Trophoblast cell (in vitro differentiated cells and primary cell): ENCODE data around the gene FN3K.

Experiments used
- DNase-seq, 2 donors: peaks; one replicate each; pipeline ENCODE4 v3.0.0-alpha.2; 2016
- H2AFZ ChIP-seq: 2 replicates; pipeline ENCODE4 v1.6.1; 2013; ENCODE audit warnings: low read length, moderate library complexity, mild to moderate bottlenecking; ENCODE audit not compliant: insufficient read depth, poor library complexity
- H2AK5ac ChIP-seq: 2 replicates; pipeline ENCODE4 v1.6.1; 2013; ENCODE audit warnings: mild to moderate bottlenecking, low read length
- H2BK120ac ChIP-seq: 2 replicates; pipeline ENCODE4 v1.6.1; 2013; ENCODE audit warnings: low read length, mild to moderate bottlenecking, moderate library complexity; ENCODE audit not compliant: insufficient read depth, poor library complexity
- H2BK12ac ChIP-seq: 2 replicates; pipeline ENCODE4 v1.6.1; 2013; ENCODE audit warnings: mild to moderate bottlenecking, low read length, moderate library complexity
- H2BK5ac ChIP-seq: 2 replicates; pipeline ENCODE4 v1.6.1; 2013; ENCODE audit warnings: low read length, low read depth, moderate library complexity, mild to moderate bottlenecking; ENCODE audit not compliant: poor library complexity
- H3K14ac ChIP-seq: 2 replicates; pipeline ENCODE4 v1.6.1; 2013; ENCODE audit warnings: mild to moderate bottlenecking, low read length
- H3K18ac ChIP-seq: 2 replicates; pipeline ENCODE4 v1.6.1; 2013; ENCODE audit warnings: mild to moderate bottlenecking, low read length
- H3K23ac ChIP-seq: 2 replicates; pipeline ENCODE4 v1.6.1; 2013; ENCODE audit warnings: low read length
- H3K27ac ChIP-seq: 2 replicates; pipeline ENCODE4 v1.5.1; 2013; ENCODE audit warnings: low read depth, mild to moderate bottlenecking, inconsistent platforms, low read length, moderate library complexity
- H3K27me3 ChIP-seq: 2 replicates; pipeline ENCODE4 v1.6.1; 2013; ENCODE audit warnings: inconsistent platforms, mild to moderate bottlenecking, low read length, moderate library complexity; ENCODE audit not compliant: insufficient read depth
- H3K36me3 ChIP-seq, 2 experiments: 1 replicate in 1 of 2; 2 replicates in 1 of 2; pipeline ENCODE4 v1.6.1; 2013; ENCODE audit warnings: low read length in 2 of 2, mild to moderate bottlenecking in 2 of 2, moderate library complexity in 1 of 2; ENCODE audit not compliant: insufficient read depth in 2 of 2, control insufficient read depth in 1 of 2
- H3K4ac ChIP-seq: 2 replicates; pipeline ENCODE4 v1.6.1; 2013; ENCODE audit warnings: low read depth, mild to moderate bottlenecking, low read length, moderate library complexity
- H3K4me1 ChIP-seq, 2 experiments: 1 replicate in 1 of 2; 2 replicates in 1 of 2; pipeline ENCODE4 v1.6.1; 2013; ENCODE audit warnings: low read length in 2 of 2, mild to moderate bottlenecking in 2 of 2, moderate library complexity in 1 of 2; ENCODE audit not compliant: insufficient read depth in 2 of 2, control insufficient read depth in 1 of 2
- H3K4me2 ChIP-seq: 2 replicates; pipeline ENCODE4 v1.6.1; 2013; ENCODE audit warnings: inconsistent platforms, mild to moderate bottlenecking, low read length, moderate library complexity
- H3K4me3 ChIP-seq: 2 replicates; pipeline ENCODE4 v1.5.1; 2013; ENCODE audit warnings: mild to moderate bottlenecking, low read depth, low read length, inconsistent platforms
- H3K79me1 ChIP-seq: one replicate; pipeline ENCODE4 v1.6.1; 2013; ENCODE audit warnings: low read length
- H3K79me2 ChIP-seq: 2 replicates; pipeline ENCODE4 v1.6.1; 2013; ENCODE audit warnings: low read length, mild to moderate bottlenecking; ENCODE audit not compliant: control insufficient read depth, insufficient read depth, poor library complexity
- H3K9ac ChIP-seq: 2 replicates; pipeline ENCODE4 v1.6.1; 2013; ENCODE audit warnings: mild to moderate bottlenecking, low read length
- H3K9me3 ChIP-seq: 2 replicates; pipeline ENCODE4 v1.6.1; 2013; ENCODE audit warnings: low read depth, mild to moderate bottlenecking, control low read depth, inconsistent platforms, low read length; ENCODE audit not compliant: insufficient read depth
- H4K12ac ChIP-seq: 2 replicates; pipeline ENCODE4 v1.6.1; 2013; ENCODE audit warnings: low read depth, mild to moderate bottlenecking, low read length, moderate library complexity
- H4K8ac ChIP-seq: 2 replicates; pipeline ENCODE4 v1.6.1; 2013; ENCODE audit warnings: low read depth, mild to moderate bottlenecking, low read length, moderate library complexity
- H4K91ac ChIP-seq: one replicate; pipeline ENCODE4 v1.6.1; 2013; ENCODE audit warnings: low read depth, mild to moderate bottlenecking, low read length, moderate library complexity
- WGBS: extraction: QIAGEN DNeasy Blood & Tissue Kit; methylation state at CpG from one replicate; pipeline ENCODE4 v1.1.7; 2013; ENCODE audit warnings: missing lambda C conversion rate; ENCODE audit not compliant: insufficient read length, insufficient coverage; ENCODE audit errors: extremely low coverage; 5-methylcytosine and 5-hydroxymethylcytosine counted together

FN3K gene

GRCh38 chr17:82705756-82706155 lies 29.7 kb upstream of the FN3K start:
- no peak overlapping the region for H2AK5ac ChIP-seq
- no peak overlapping the region for H3K4me2 ChIP-seq
- H3K18ac ChIP-seq: no peak overlapping the region
- H3K4ac ChIP-seq: no peak overlapping the region
- H2BK120ac ChIP-seq: no peak overlapping the region
- no peaks in the 10 kb centered on the region for H3K27me3 ChIP-seq
- H3K9me3 ChIP-seq: peaks cover 4% of the 10 kb centered on the region
- H4K8ac ChIP-seq: no peak overlapping the region
- H4K91ac ChIP-seq: no peak overlapping the region
- no peak overlapping the region for H2BK12ac ChIP-seq
- DNase-seq: no peak
- no peaks in the 10 kb centered on the region for H3K4me1 ChIP-seq
- no peak overlapping the region for H3K14ac ChIP-seq
- no peaks in the 10 kb centered on the region for H3K36me3 ChIP-seq
- H3K4me3 ChIP-seq: no peak overlapping the region
- no peak overlapping the region for H3K23ac ChIP-seq
- no peak overlapping the region for H2AFZ ChIP-seq
- H3K79me2 ChIP-seq: no peaks in the 10 kb centered on the region
- no peak overlapping the region for H3K27ac ChIP-seq
- no peak overlapping the region for H3K9ac ChIP-seq
- H4K12ac ChIP-seq: no peak overlapping the region
- no CpG with 5 or more reads among the region's 18 CpGs for WGBS
- no peak overlapping the region for H2BK5ac ChIP-seq
- H3K79me1 ChIP-seq: no peaks in the 10 kb centered on the region

GRCh38 chr17:82709024-82709675 lies 26.3 kb upstream of the FN3K start:
- H3K9me3 ChIP-seq: peaks cover 6% of the 10 kb centered on the region
- WGBS: no CpG with 5 or more reads among the region's 9 CpGs

DNA sequence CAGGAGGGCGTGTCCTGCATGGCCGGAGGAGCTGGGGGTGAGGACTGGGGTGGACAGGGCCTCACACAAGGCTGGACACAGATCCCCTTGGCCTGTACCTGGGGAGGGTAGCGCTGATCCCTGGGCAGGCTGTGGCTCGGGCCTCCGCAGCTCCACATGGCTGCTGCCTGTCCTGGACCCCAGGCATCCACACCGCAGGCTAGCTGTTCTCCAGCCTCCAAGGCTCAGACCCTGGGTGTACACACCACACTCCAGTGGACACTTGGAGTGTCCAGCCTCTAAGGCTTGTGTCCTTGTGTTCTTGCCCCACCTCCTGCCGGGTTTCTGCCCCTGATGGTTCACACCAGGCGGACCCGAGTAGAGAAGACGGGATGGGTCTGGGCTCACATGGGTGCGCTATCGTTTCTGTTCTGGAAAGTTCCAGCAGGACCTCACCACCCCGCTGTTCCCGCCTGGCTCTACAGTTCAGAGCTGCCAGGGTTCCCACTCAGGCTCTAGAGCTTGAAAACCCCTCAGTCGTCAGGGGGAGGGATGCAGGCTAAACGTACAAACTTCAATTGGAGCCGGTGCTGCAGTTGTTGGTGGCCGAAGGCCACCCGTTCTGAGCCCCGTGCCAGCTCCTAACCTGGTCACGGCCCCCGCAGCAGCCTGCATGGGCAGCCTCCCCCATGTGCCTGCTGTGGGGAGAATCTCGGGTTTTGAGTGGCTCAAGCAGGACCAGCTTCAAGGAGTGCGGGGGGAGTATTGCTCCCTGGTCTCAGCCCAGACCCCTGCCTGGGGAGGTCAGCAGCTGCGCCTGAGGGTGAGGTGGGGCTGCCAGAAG lies 25.5 kb upstream of the FN3K start:
- Histone ChIP-seq H2AFZ (no peak overlapping the region), H2BK120ac (no peak overlapping the region), H2AK5ac (no peak overlapping the region), H3K4ac (no peak overlapping the region), H3K4me1 (no peaks in the 10 kb centered on the region), H3K4me2 (no peak overlapping the region), H3K79me2 (no peaks in the 10 kb centered on the region), H3K9ac (no peak overlapping the region), H4K8ac (no peak overlapping the region), H4K91ac (no peak overlapping the region), H2BK5ac (no peak overlapping the region), H4K12ac (no peak overlapping the region), H3K18ac (no peak overlapping the region), H3K9me3 (peaks cover 6% of the 10 kb centered on the region), H3K79me1 (no peaks in the 10 kb centered on the region), H2BK12ac (no peak overlapping the region), H3K14ac (no peak overlapping the region), H3K4me3 (no peak overlapping the region), H3K36me3 (no peaks in the 10 kb centered on the region), H3K27ac (no peak overlapping the region), H3K27me3 (no peaks in the 10 kb centered on the region), H3K23ac (no peak overlapping the region)
- DNase-seq: no peak
- no CpG with 5 or more reads among the region's 25 CpGs for WGBS

More at GRCh38 chr17:82709024-82709675, 26.3 kb upstream of the FN3K start:
- Histone ChIP-seq H3K27me3 (no peaks in the 10 kb centered on the region), H3K9ac (peak overlapping the region; percentile 41), H3K4ac (no peak overlapping the region), H2BK120ac (no peak overlapping the region), H3K23ac (no peak overlapping the region), H4K12ac (no peak overlapping the region), H3K14ac (no peak overlapping the region), H3K79me2 (no peaks in the 10 kb centered on the region), H3K18ac (no peak overlapping the region), H4K91ac (no peak overlapping the region), H2AK5ac (no peak overlapping the region), H3K36me3 (no peaks in the 10 kb centered on the region), H3K79me1 (no peaks in the 10 kb centered on the region), H2AFZ (no peak overlapping the region), H2BK5ac (no peak overlapping the region), H3K4me3 (no peak overlapping the region), H3K4me1 (no peaks in the 10 kb centered on the region), H4K8ac (no peak overlapping the region), H2BK12ac (no peak overlapping the region), H3K4me2 (no peak overlapping the region), H3K27ac (no peak overlapping the region)
- no peak for DNase-seq

- Histone ChIP-seq H2AFZ (no peak overlapping the region), H2BK12ac (no peak overlapping the region), H3K36me3 (no peaks in the 10 kb centered on the region), H3K27ac (no peak overlapping the region), H4K91ac (no peak overlapping the region), H2BK5ac (no peak overlapping the region), H3K4ac (no peak overlapping the region), H3K23ac (no peak overlapping the region), H3K79me1 (no peaks in the 10 kb centered on the region), H3K14ac (no peak overlapping the region), H3K4me1 (peaks cover under 1% of the 10 kb centered on the region in 2 experiments), H3K9me3 (peaks cover 6% of the 10 kb centered on the region), H2AK5ac (no peak overlapping the region), H3K18ac (no peak overlapping the region), H3K4me3 (no peak overlapping the region), H2BK120ac (no peak overlapping the region), H4K12ac (no peak overlapping the region), H3K27me3 (no peaks in the 10 kb centered on the region), H3K79me2 (no peaks in the 10 kb centered on the region), H4K8ac (no peak overlapping the region), H3K9ac (no peak overlapping the region), H3K4me2 (no peak overlapping the region)
- DNase-seq: no peak
- WGBS: no CpG with 5 or more reads among the region's 29 CpGs
Observed at GRCh38 chr17:82710499-82711232, 24.7 kb upstream of the FN3K start.
